ENCODE measurements around the gene XRCC1. TPM values are rescaled to one million over a fixed set of nuclear protein-coding genes. Genes with fewer than 3 reads are reported as not detected.

XRCC1 gene
- polyA plus RNA-seq, 3 donors, result 13.1 to 23.0 (median 19.3) TPM

DNA sequence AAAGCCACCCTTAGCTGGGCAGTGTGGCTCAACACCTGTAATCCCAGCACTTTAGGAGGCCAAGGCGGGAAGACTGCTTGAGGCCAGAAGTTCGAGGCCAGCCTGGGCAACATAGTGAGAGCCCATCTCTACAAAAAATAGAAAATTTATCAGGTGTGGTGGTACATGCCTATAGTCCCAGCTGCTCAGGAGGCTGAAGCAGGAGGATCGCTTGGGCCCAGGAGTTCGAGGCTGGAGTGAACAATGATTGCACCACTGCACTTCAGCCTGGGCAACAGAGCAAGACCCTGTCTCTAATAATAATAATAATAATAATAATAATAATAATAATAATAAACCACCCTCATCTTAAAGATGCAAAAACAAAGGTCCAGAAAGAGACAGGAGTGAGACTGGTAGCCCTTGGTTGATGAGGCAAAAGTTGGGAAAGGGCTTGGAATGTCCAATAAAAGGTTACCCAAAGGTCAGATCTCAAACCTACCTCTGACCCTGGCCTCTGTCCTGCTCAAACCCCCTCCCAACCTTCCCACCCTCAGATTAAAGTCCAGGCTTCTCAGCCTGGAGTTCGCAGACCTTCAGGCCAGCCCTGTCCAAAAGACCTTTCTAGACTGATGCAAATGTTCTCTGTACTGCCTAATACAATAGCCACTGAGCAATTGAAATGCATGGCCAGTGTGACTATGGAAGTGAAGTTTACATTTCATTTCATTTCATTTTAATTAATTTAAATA is 33.2 kb downstream of the XRCC1 start:
- Histone ChIP-seq H3K4me2 (replicated peaks; ENCODE audit: extremely low read depth, low read length, poor library complexity, severe bottlenecking) (no peak overlapping the region), H3K9ac (ENCODE audit: insufficient read depth, low read length, poor library complexity, severe bottlenecking) (no peak overlapping the region), H3K36me3 (replicated peaks in 1 of 2; ENCODE audit: control insufficient read depth in 1 of 2, insufficient read depth in 2 of 2, low read length in 2 of 2) (peaks cover 61 to 87% of the 10 kb centered on the region in 2 donors), H3K27me3 (ENCODE audit: control insufficient read depth in 2 of 2, insufficient read depth in 2 of 2, low read length in 2 of 2) (no peaks in the 10 kb centered on the region), H3K79me2 (ENCODE audit: insufficient read depth, low read length) (no peaks in the 10 kb centered on the region), H2AFZ (ENCODE audit: insufficient read depth, low read depth, low read length, poor library complexity, severe bottlenecking) (no peak overlapping the region), H3K4me3 (replicated peaks in 1 of 3; ENCODE audit: low read depth in 2 of 3, low read length in 3 of 3) (no peak overlapping the region), H3K27ac (ENCODE audit: low read depth in 1 of 2, low read length in 2 of 2) (no peak overlapping the region), H3K4me1 (ENCODE audit: control insufficient read depth in 1 of 2, insufficient read depth in 2 of 2, low read length in 2 of 2) (no peaks in the 10 kb centered on the region), H3K9me3 (replicated peaks in 1 of 2; ENCODE audit: control insufficient read depth in 1 of 2, insufficient read depth in 1 of 2, low read length in 2 of 2) (no peaks in the 10 kb centered on the region), H4K20me1 (ENCODE audit: insufficient read depth, low read length) (no peaks in the 10 kb centered on the region)
- H3K9me3 Mint-ChIP-seq, result peaks cover 0 to 4% (median 0%) of the 10 kb centered on the region in 7 donors
- no peak for DNase-seq
- no peaks in the 10 kb centered on the region for H3K27me3 Mint-ChIP-seq (ENCODE audit: low read depth in 3 of 3)
- peaks cover 73 to 94% of the 10 kb centered on the region in 2 donors for H3K36me3 Mint-ChIP-seq
- intact Hi-C loops (cut with micrococcal nuclease), result no loop called here
- H3K4me3 Mint-ChIP-seq, result no peak overlapping the region
- H3K27ac Mint-ChIP-seq, result peak overlapping the region in 1 of 7 donors; percentile 42
- no CpG with 5 or more reads among the region's 5 CpGs for WGBS (ENCODE audit: insufficient coverage)
- TF ChIP-seq, protein P1, sequence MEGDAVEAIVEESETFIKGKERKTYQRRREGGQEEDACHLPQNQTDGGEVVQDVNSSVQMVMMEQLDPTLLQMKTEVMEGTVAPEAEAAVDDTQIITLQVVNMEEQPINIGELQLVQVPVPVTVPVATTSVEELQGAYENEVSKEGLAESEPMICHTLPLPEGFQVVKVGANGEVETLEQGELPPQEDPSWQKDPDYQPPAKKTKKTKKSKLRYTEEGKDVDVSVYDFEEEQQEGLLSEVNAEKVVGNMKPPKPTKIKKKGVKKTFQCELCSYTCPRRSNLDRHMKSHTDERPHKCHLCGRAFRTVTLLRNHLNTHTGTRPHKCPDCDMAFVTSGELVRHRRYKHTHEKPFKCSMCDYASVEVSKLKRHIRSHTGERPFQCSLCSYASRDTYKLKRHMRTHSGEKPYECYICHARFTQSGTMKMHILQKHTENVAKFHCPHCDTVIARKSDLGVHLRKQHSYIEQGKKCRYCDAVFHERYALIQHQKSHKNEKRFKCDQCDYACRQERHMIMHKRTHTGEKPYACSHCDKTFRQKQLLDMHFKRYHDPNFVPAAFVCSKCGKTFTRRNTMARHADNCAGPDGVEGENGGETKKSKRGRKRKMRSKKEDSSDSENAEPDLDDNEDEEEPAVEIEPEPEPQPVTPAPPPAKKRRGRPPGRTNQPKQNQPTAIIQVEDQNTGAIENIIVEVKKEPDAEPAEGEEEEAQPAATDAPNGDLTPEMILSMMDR (IDR thresholded peaks at IDR 0.05), result no peak
- H3K4me1 Mint-ChIP-seq, result no peaks in the 10 kb centered on the region

DNA sequence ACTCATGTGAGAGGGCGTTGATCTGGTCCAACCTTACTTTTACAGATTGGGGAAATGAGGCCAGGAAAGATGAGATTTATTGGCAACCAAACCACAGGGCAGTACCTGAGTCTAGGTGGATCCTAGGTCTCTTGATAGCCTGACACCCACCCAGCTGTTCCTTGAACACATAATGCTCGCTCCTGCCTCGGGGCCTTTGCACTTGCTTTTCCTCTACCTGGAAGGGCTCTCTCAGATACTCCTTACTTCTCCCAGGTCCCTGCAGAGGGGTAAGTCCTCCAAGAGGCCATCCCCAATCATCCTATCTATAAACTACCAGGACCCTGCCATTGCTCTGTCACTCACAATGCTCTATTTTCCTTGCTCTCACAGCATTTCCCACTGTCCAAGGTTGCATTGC is 34.9 kb downstream of the XRCC1 start:
- Histone ChIP-seq H3K9me3 (replicated peaks in 1 of 2; ENCODE audit: control insufficient read depth in 1 of 2, insufficient read depth in 1 of 2, low read length in 2 of 2) (no peaks in the 10 kb centered on the region), H2AFZ (ENCODE audit: insufficient read depth, low read depth, low read length, poor library complexity, severe bottlenecking) (no peak overlapping the region), H4K20me1 (ENCODE audit: insufficient read depth, low read length) (no peaks in the 10 kb centered on the region), H3K4me2 (replicated peaks; ENCODE audit: extremely low read depth, low read length, poor library complexity, severe bottlenecking) (no peak overlapping the region), H3K27ac (ENCODE audit: low read depth in 1 of 2, low read length in 2 of 2) (no peak overlapping the region), H3K36me3 (replicated peaks in 1 of 2; ENCODE audit: control insufficient read depth in 1 of 2, insufficient read depth in 2 of 2, low read length in 2 of 2) (peaks cover 48 to 73% of the 10 kb centered on the region in 2 donors), H3K27me3 (ENCODE audit: control insufficient read depth in 2 of 2, insufficient read depth in 2 of 2, low read length in 2 of 2) (no peaks in the 10 kb centered on the region), H3K4me3 (replicated peaks in 1 of 3; ENCODE audit: low read depth in 2 of 3, low read length in 3 of 3) (no peak overlapping the region), H3K79me2 (ENCODE audit: insufficient read depth, low read length) (no peaks in the 10 kb centered on the region), H3K4me1 (ENCODE audit: control insufficient read depth in 1 of 2, insufficient read depth in 2 of 2, low read length in 2 of 2) (no peaks in the 10 kb centered on the region), H3K9ac (ENCODE audit: insufficient read depth, low read length, poor library complexity, severe bottlenecking) (no peak overlapping the region)
- Mint-ChIP-seq H3K9me3 (peaks cover 0 to 4% (median 0%) of the 10 kb centered on the region in 7 donors), H3K4me1 (peaks cover 2% of the 10 kb centered on the region), H3K4me3 (no peak overlapping the region), H3K36me3 (peaks cover 70 to 89% of the 10 kb centered on the region in 2 donors), H3K27ac (no peak overlapping the region), H3K27me3 (ENCODE audit: low read depth in 3 of 3) (peaks cover 0 to 2% (median 0%) of the 10 kb centered on the region in 3 donors)
- intact Hi-C loops (cut with micrococcal nuclease), result no loop called here
- no peak for DNase-seq
- TF ChIP-seq, protein P1 (IDR thresholded peaks at IDR 0.05), result no peak
- WGBS (ENCODE audit: insufficient coverage), result 94% methylated on average over 2 of the region's 3 CpGs

Data from CD14-positive monocyte (primary cell).